Epidermal melanocyte (primary cell): ENCODE results near the gene TAS1R1.
A peak's percentile ranks its signal among the peaks of the same experiment; 100 is the strongest.
"Not testable (repeated sequence)": the region's sequence is repeated elsewhere in the genome, so short reads cannot be mapped to it uniquely, and the experiment has no call there.

Source experiments
- DNase-seq: peaks from one replicate; pipeline ENCODE4 v3.0.0; 2011; ENCODE audit warnings: low spot score; ENCODE audit not compliant: insufficient read length

The TAS1R1 gene

GRCh38 chr1:6519935-6520671 lies 35.0 kb upstream of the TAS1R1 start:
- peak; percentile 94 for DNase-seq

GRCh38 chr1:6521536-6521935 lies 33.6 kb upstream of the TAS1R1 start:
- DNase-seq: no peak

- DNase-seq: no peak
These were observed 31.5 kb upstream of the TAS1R1 start for GRCh38 chr1:6523566-6523965.

GRCh38 chr1:6526316-6526715 lies 28.8 kb upstream of the TAS1R1 start:
- DNase-seq: no peak

GRCh38 chr1:6528492-6528891 lies 26.6 kb upstream of the TAS1R1 start:
- no peak for DNase-seq

GRCh38 chr1:6530504-6531160 lies 24.5 kb upstream of the TAS1R1 start:
- no peak for DNase-seq

- no peak for DNase-seq
These were observed 23.1 kb upstream of the TAS1R1 start for GRCh38 chr1:6531996-6532395.

- DNase-seq: no peak
These were observed 20.8 kb upstream of the TAS1R1 start for GRCh38 chr1:6534248-6534822.

- DNase-seq: no peak
These were observed 19.9 kb upstream of the TAS1R1 start for GRCh38 chr1:6535214-6535613.

- no peak for DNase-seq
These were observed 18.8 kb upstream of the TAS1R1 start for GRCh38 chr1:6536291-6536690.

GRCh38 chr1:6538956-6539355 lies 16.2 kb upstream of the TAS1R1 start:
- no peak for DNase-seq

GRCh38 chr1:6544831-6545230 lies 10.3 kb upstream of the TAS1R1 start:
- DNase-seq: no peak

- DNase-seq: no peak
These were observed 9.6 kb upstream of the TAS1R1 start for GRCh38 chr1:6545276-6546112.

GRCh38 chr1:6546326-6546725 lies 8.8 kb upstream of the TAS1R1 start:
- no peak for DNase-seq

GRCh38 chr1:6547301-6547700 lies 7.8 kb upstream of the TAS1R1 start:
- DNase-seq: no peak

- peak; percentile 89 for DNase-seq
These were observed 838 bp upstream of the TAS1R1 start, which contains the start of gene NOL9 for GRCh38 chr1:6554031-6554906. Gene NOL9, minus strand, starts transcription at chr1:6554513. Its CDS starts 11 bp downstream, at chr1:6554502.

- DNase-seq: no peak
These were observed 2.5 kb downstream of the TAS1R1 start for GRCh38 chr1:6557597-6557996.

GRCh38 chr1:6559161-6559560 lies 4.1 kb downstream of the TAS1R1 start:
- DNase-seq: not testable (repeated sequence)

GRCh38 chr1:6560267-6560666 lies 5.2 kb downstream of the TAS1R1 start:
- no peak for DNase-seq

- no peak for DNase-seq
These were observed 13.9 kb downstream of the TAS1R1 start for GRCh38 chr1:6569033-6569432.

GRCh38 chr1:6570100-6570499 lies 15.0 kb downstream of the TAS1R1 start:
- DNase-seq: no peak
